ENCODE data around the gene TRPM3. TPM values are rescaled to one million over a fixed set of nuclear protein-coding genes. Genes with fewer than 3 reads are reported as not detected.

TRPM3 gene
- total RNA-seq, 4 donors from 2014 or later: 2.4 to 11.1 (median 5.6) TPM

DNA sequence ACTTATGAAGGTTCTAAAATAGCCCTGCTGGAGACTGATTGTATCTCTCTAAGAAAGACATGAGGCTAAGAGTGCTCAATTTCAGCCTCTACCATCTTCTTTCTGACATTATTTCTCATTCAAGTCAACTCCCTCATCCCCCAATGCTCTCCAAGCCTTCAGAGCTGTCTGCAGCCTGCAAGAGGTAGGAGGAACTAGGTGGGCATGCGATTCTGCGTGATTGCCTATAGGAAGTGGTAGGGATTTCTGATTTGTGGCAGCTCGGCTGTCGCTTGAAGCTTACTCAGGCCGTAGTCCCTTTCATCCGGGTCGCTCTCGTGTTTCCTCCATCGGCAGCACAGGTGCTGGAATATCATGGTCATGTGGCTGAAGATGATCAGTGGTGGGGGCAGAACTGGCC, 568.9 kb downstream of the TRPM3 start:
- intact Hi-C loops (cut with DNase I): no loop called here
- Histone ChIP-seq H3K9me3 (no peaks in the 10 kb centered on the region), H3K4me3 (replicated peaks in 1 of 3) (no peak overlapping the region), H3K4me1 (peaks cover 17 to 21% of the 10 kb centered on the region in 2 donors), H3K27me3 (no peaks in the 10 kb centered on the region), H3K36me3 (no peaks in the 10 kb centered on the region), H3K27ac (no peak overlapping the region)
- WGBS, 2 donors: 94 to 95% methylated on average over 9 of the region's 9 CpGs
- no peak for DNase-seq
- no peak for TF ChIP-seq POLR2A (IDR thresholded peaks at IDR 0.05)
- TF ChIP-seq, protein P1, sequence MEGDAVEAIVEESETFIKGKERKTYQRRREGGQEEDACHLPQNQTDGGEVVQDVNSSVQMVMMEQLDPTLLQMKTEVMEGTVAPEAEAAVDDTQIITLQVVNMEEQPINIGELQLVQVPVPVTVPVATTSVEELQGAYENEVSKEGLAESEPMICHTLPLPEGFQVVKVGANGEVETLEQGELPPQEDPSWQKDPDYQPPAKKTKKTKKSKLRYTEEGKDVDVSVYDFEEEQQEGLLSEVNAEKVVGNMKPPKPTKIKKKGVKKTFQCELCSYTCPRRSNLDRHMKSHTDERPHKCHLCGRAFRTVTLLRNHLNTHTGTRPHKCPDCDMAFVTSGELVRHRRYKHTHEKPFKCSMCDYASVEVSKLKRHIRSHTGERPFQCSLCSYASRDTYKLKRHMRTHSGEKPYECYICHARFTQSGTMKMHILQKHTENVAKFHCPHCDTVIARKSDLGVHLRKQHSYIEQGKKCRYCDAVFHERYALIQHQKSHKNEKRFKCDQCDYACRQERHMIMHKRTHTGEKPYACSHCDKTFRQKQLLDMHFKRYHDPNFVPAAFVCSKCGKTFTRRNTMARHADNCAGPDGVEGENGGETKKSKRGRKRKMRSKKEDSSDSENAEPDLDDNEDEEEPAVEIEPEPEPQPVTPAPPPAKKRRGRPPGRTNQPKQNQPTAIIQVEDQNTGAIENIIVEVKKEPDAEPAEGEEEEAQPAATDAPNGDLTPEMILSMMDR (IDR thresholded peaks at IDR 0.05): no peak

DNA sequence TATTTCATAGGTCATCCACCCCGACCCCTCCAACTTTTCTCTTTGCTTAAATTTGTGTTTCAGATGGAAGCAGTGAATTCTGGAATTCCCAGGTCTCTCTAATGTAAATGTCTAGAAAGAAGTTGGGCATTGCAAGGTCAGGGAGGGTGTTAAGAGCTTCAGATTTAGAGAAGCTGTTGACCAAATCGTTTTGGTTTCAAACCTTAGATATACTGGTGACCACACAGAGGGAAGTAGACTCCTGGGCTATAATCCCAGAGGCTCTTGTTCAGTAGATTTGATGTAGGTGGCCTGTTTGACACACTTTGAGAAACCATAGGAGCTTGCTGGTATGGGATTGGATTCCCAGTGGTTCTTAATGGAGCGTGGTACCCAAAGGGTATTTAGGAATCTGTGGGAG, 569.6 kb downstream of the TRPM3 start:
- H3K27ac ChIP-seq: no peak overlapping the region
- DNase-seq: no peak
- intact Hi-C loops (cut with DNase I): no loop called here
- H3K36me3 ChIP-seq: no peaks in the 10 kb centered on the region
- no peaks in the 10 kb centered on the region for H3K27me3 ChIP-seq
- no peak for TF ChIP-seq POLR2A (IDR thresholded peaks at IDR 0.05)
- TF ChIP-seq, protein P1 (IDR thresholded peaks at IDR 0.05): no peak
- H3K4me1 ChIP-seq: peaks cover 17 to 21% of the 10 kb centered on the region in 2 donors
- H3K9me3 ChIP-seq: no peaks in the 10 kb centered on the region
- WGBS, 2 donors: 73 to 98% methylated on average over 3 of the region's 3 CpGs
- no peak overlapping the region for H3K4me3 ChIP-seq (replicated peaks in 1 of 3)

DNA sequence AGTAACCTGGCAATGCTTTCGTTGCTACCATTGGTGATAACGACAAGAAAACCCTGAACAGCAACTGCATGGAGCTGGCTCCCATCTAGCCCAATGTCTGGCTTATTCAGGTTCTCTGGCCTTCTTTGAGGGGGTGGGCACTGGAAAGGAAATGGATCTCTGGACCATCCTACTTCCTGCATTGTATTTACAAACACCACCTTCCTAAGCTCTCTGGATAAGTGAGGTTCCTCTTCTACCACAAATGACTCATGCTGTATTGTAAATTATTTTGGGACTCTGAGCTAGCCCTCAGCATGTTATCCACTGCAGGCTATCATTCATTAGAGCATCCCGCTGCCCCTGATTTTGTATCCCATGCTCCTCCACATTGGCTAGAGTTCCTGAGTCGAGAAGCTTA, 570.0 kb downstream of the TRPM3 start:
- Histone ChIP-seq H3K36me3 (no peaks in the 10 kb centered on the region), H3K4me3 (replicated peaks in 1 of 3) (no peak overlapping the region), H3K9me3 (no peaks in the 10 kb centered on the region), H3K4me1 (peaks cover 17 to 21% of the 10 kb centered on the region in 2 donors), H3K27ac (no peak overlapping the region), H3K27me3 (no peaks in the 10 kb centered on the region)
- no peak for TF ChIP-seq POLR2A (IDR thresholded peaks at IDR 0.05)
- TF ChIP-seq, protein P1 (IDR thresholded peaks at IDR 0.05): no peak
- DNase-seq: no peak
- intact Hi-C loops (cut with DNase I): no loop called here
- 94 to 96% methylated on average over 4 of the region's 4 CpGs for WGBS, 2 donors

DNA sequence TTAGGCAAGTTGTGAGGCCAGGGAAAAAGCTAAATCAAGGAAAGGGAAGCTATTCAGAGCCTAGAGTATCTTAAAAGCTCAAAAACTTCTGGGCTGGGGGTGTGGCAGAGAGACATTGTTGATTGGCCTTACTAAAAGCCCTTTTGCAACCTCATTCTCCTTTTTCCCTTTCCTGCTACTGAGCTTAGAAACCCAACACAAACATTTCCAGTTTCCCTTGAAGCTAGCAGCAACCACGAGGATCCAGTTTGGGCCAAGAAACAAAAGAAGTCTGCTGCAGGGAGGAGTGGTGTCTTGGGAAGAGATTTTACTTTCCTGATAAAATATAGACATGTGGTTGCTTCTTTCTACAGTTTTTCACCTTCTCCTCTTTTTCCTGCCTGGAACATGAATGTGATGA, 571.5 kb downstream of the TRPM3 start:
- WGBS, 2 donors: 24 to 69% methylated on average over 1 of the region's 1 CpG
- no peaks in the 10 kb centered on the region for H3K27me3 ChIP-seq
- no peaks in the 10 kb centered on the region for H3K36me3 ChIP-seq
- peaks cover 13 to 17% of the 10 kb centered on the region in 2 donors for H3K4me1 ChIP-seq
- H3K9me3 ChIP-seq: no peaks in the 10 kb centered on the region
- H3K27ac ChIP-seq: peak overlapping the region in 1 of 3 donors; percentile 6
- no peak for DNase-seq
- intact Hi-C loops (cut with DNase I): no loop called here
- no peak overlapping the region for H3K4me3 ChIP-seq (replicated peaks in 1 of 3)
- TF ChIP-seq, protein P1 (IDR thresholded peaks at IDR 0.05): no peak
- no peak for TF ChIP-seq POLR2A (IDR thresholded peaks at IDR 0.05)

DNA sequence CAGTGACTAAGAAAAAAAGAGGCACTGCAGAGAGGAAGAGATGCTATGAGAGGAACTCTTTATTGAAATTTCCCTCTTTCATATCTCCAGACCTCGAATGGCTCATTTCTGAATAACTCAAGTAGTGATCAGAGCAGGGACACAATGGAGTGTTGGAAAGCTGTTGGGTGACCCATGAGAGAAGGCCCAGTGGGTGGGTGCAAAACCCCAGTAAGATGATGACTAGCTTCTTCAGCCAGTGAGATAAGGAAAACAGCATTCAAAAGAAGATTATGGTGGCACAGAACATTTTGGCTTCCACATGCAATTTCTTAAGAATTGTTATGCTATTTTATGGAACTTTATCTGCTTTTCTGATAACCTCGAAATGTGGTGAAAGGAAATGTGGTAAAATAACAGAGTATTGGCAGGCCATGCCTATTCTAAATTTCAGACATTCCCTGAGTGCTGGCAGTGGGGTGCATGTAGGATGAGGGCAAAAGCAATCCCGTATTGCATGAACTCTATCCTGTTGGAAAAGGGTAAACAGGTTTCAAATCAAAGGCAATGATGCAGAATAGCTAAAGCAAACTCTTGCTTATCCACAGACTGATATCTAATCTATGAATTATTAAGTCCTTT, 579.0 kb downstream of the TRPM3 start:
- TF ChIP-seq POLR2A (IDR thresholded peaks at IDR 0.05): no peak
- TF ChIP-seq, protein P1 (IDR thresholded peaks at IDR 0.05): no peak
- Histone ChIP-seq H3K4me1 (no peaks in the 10 kb centered on the region), H3K27me3 (no peaks in the 10 kb centered on the region), H3K27ac (no peak overlapping the region), H3K4me3 (replicated peaks in 1 of 3) (no peak overlapping the region), H3K9me3 (no peaks in the 10 kb centered on the region), H3K36me3 (no peaks in the 10 kb centered on the region)
- intact Hi-C loops (cut with DNase I): no loop called here
- WGBS, 2 donors: 84 to 91% methylated on average over 3 of the region's 3 CpGs
- no peak for DNase-seq
